PFSK-1 (cell line): ENCODE measurements around the gene MRLN.

Experiments
- FOXP2 ChIP-seq: optimal IDR thresholded peaks from 2 replicates; pipeline ENCODE3; 2011; ENCODE audit warnings: borderline replicate concordance, control low read depth, inconsistent platforms; ENCODE audit not compliant: insufficient read depth; ENCODE audit errors: extremely low read length, extremely low read depth
- POLR2AphosphoS5 ChIP-seq: IDR thresholded peaks from 2 replicates; pipeline ENCODE4 v1.6.1; 2012; ENCODE audit warnings: low read depth, mild to moderate bottlenecking, control low read depth, low read length, moderate library complexity

DNA sequence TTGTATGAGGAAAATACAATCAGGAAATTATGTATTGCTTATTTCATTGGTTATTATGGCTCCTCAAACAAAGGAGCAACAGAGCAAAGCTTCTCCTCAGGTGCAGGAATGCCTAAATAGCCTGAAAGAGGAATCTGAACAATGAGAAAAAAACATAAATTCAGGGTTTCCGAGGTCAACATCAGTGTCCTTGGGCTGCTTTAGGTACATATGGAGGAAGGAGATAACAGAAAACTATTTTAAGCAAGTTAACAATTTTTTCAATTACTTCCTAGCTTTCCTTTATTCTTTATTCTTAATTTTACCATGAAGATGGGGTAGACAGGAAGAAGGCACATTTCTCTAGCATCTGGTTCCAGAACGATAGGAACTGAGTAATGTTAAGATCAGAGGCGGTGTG, 57.6 kb downstream of the MRLN start:
- TF ChIP-seq FOXP2, result no peak
- no peak for TF ChIP-seq POLR2AphosphoS5
